SK-N-SH (cell line): ENCODE measurements around the gene PIEZO2. TPM values are rescaled to one million over a fixed set of nuclear protein-coding genes. Genes with fewer than 3 reads are reported as not detected.

ENCODE experiments used
- CTCF ChIA-PET: fragments of 300-600, 350-600 bp; formaldehyde crosslinking; extraction: SDS; loops from one replicate; lab custom pipeline; 2021; lab: Yijun Ruan, JAX
- POLR2A ChIA-PET: fragments of 350-600 bp; sonication (Branson Sonifier 250); formaldehyde crosslinking; extraction: SDS; loops from one replicate; lab custom pipeline; 2020; ENCODE audit warnings: antibody characterized with exemption, inconsistent platforms; lab: Yijun Ruan, JAX
- DNase-seq: peaks from one replicate; pipeline ENCODE4 v3.0.0; 2012
- H2AFZ ChIP-seq: fragments of 200-600 bp; sonication (generic); 2 replicates; pipeline ENCODE4 v1.8.1; 2016; ENCODE audit warnings: antibody characterized with exemption, mild to moderate bottlenecking, low read depth
- H3F3A ChIP-seq: fragments of 200-600 bp; sonication (generic); replicated peaks from 2 replicates; pipeline ENCODE3; 2016; ENCODE audit warnings: antibody characterized with exemption, mild to moderate bottlenecking; ENCODE audit not compliant: insufficient read depth
- H3K27ac ChIP-seq, 2 experiments: fragments of 200-500 bp in 1 of 2; fragments of 200-600 bp in 1 of 2; sonication (Bioruptor generic) in 1 of 2; sonication (generic), shearing (Covaris generic) in 1 of 2; 2 replicates each; pipeline versions ENCODE4 v1.5.1 to v1.6.1; 2014 to 2016; ENCODE audit warnings: low read depth in 2 of 2, inconsistent platforms in 1 of 2, low read length in 1 of 2, mild to moderate bottlenecking in 1 of 2, mixed read lengths in 1 of 2
- H3K27me3 ChIP-seq: fragments of 200-600 bp; sonication (generic), shearing (Covaris generic); 2 replicates; pipeline ENCODE4 v1.6.1; 2016; ENCODE audit warnings: mixed run types; ENCODE audit not compliant: insufficient read depth
- H3K36me3 ChIP-seq, 2 experiments: fragments of 200-500 bp in 1 of 2; fragments of 200-600 bp in 1 of 2; sonication (Bioruptor generic) in 1 of 2; sonication (generic) in 1 of 2; replicated peaks in 1 of 2; 2 replicates each; pipeline versions ENCODE3 to v1.5.1; 2014 to 2016; ENCODE audit warnings: low read length in 1 of 2, mild to moderate bottlenecking in 1 of 2; ENCODE audit not compliant: insufficient read depth in 2 of 2, control insufficient read depth in 1 of 2
- H3K4me1 ChIP-seq, 2 experiments: fragments of 200-500 bp in 1 of 2; fragments of 200-600 bp in 1 of 2; sonication (Bioruptor generic) in 1 of 2; sonication (generic), shearing (Covaris generic) in 1 of 2; 2 replicates each; pipeline versions ENCODE4 v1.5.1 to v1.6.1; 2014 to 2016; ENCODE audit warnings: low read depth in 1 of 2, low read length in 1 of 2, mixed run types in 1 of 2; ENCODE audit not compliant: insufficient read depth in 2 of 2, control insufficient read depth in 1 of 2
- H3K4me2 ChIP-seq: fragments of 200-600 bp; sonication (generic), shearing (Covaris generic); 2 replicates; pipeline ENCODE4 v1.6.1; 2017; ENCODE audit warnings: mixed run types
- H3K4me3 ChIP-seq, 2 experiments: fragments of 200-500 bp in 1 of 2; fragments of 200-600 bp in 1 of 2; sonication (Bioruptor generic) in 1 of 2; sonication (generic), shearing (Covaris generic) in 1 of 2; 2 replicates each; pipeline versions ENCODE4 v1.5.1 to v1.8.1; 2014 to 2016; ENCODE audit warnings: low read depth in 2 of 2, inconsistent platforms in 1 of 2, low read length in 1 of 2, mild to moderate bottlenecking in 1 of 2, mixed read lengths in 1 of 2, moderate library complexity in 1 of 2
- H3K79me2 ChIP-seq: fragments of 200-600 bp; sonication (generic); 2 replicates; pipeline ENCODE4 v1.8.1; 2017; ENCODE audit warnings: mild to moderate bottlenecking; ENCODE audit not compliant: insufficient read depth
- H3K9ac ChIP-seq: fragments of 200-600 bp; sonication (generic); 2 replicates; pipeline ENCODE4 v1.6.1; 2017; ENCODE audit warnings: mixed run types
- H3K9me2 ChIP-seq: fragments of 200-600 bp; sonication (generic); 2 replicates; pipeline ENCODE4 v1.6.1; 2017; ENCODE audit warnings: mixed run types
- H3K9me3 ChIP-seq: fragments of 200-600 bp; sonication (generic); 2 replicates; pipeline ENCODE4 v1.6.1; 2017; ENCODE audit warnings: mixed run types, mild to moderate bottlenecking, moderate library complexity
- H4K20me1 ChIP-seq: fragments of 200-600 bp; sonication (generic); 2 replicates; pipeline ENCODE4 v1.6.1; 2017; ENCODE audit warnings: mild to moderate bottlenecking, mixed run types; ENCODE audit not compliant: insufficient read depth
- ELF1 ChIP-seq: IDR thresholded peaks from 2 replicates; pipeline ENCODE4 v1.4.0; 2012
- EP300 ChIP-seq, 2 experiments: IDR thresholded peaks; 2 replicates each; pipeline versions ENCODE4 v1.4.0 to v1.6.1; 2012; ENCODE audit warnings: borderline replicate concordance in 1 of 2, low read depth in 1 of 2, low read length in 1 of 2
- EZH2phosphoT487 ChIP-seq: fragments of 200-600 bp; sonication (generic); IDR thresholded peaks from 2 replicates; pipeline ENCODE4 v1.6.1; 2017; ENCODE audit warnings: low read depth, mixed run types, mild to moderate bottlenecking, antibody characterized with exemption, moderate library complexity, borderline replicate concordance
- FOSL2 ChIP-seq: IDR thresholded peaks from 2 replicates; pipeline ENCODE4 v1.4.0; 2012; ENCODE audit warnings: low read depth, mild to moderate bottlenecking, moderate library complexity, borderline replicate concordance
- JUND ChIP-seq: IDR thresholded peaks from 2 replicates; pipeline ENCODE4 v1.4.0; 2012
- MXI1 ChIP-seq: IDR thresholded peaks from 2 replicates; pipeline ENCODE4 v1.6.1; 2012; ENCODE audit warnings: mild to moderate bottlenecking, low read depth, low read length, improper control_type of control experiment
- NFIC ChIP-seq: IDR thresholded peaks from 2 replicates; pipeline ENCODE4 v1.4.0; 2012; ENCODE audit warnings: borderline replicate concordance
- RAD21 ChIP-seq: IDR thresholded peaks from 2 replicates; pipeline ENCODE4 v1.6.1; 2012; ENCODE audit warnings: mild to moderate bottlenecking, low read length
- RCOR1 ChIP-seq: fragments of 150-350 bp; IDR thresholded peaks from 2 replicates; pipeline ENCODE4 v1.6.1; 2017; ENCODE audit warnings: antibody characterized with exemption, low read length
- TAF1 ChIP-seq: IDR thresholded peaks from 2 replicates; pipeline ENCODE4 v1.6.1; 2012; ENCODE audit warnings: low read depth, mild to moderate bottlenecking, low read length, moderate library complexity, borderline replicate concordance
- WGBS: methylation state at CpG from one replicate; pipeline ENCODE4 v1.1.6; 2017; ENCODE audit warnings: low lambda C conversion rate; 5-methylcytosine and 5-hydroxymethylcytosine counted together
- polyA plus RNA-seq, 3 experiments: library from polyadenylated mRNA; depleted of rRNA; stranded (reverse); fragments of >200 nt; gene quantifications; 2 replicates each; pipeline ENCODE4 v1.2.3, GENCODE V29; 2012
- TF ChIP-seq, protein P1 (sequence below): IDR thresholded peaks from 2 replicates; pipeline ENCODE4 v1.6.1; 2012; ENCODE audit warnings: mild to moderate bottlenecking, low read depth, low read length, moderate library complexity
- TF ChIP-seq, protein P2 (sequence below): IDR thresholded peaks from 2 replicates; pipeline ENCODE4 v1.4.0; 2012; ENCODE audit warnings: low read depth

The PIEZO2 gene
- polyA plus RNA-seq, 1 of the 3 experiments (the other 2 are of a cell fraction), result not detected

DNA sequence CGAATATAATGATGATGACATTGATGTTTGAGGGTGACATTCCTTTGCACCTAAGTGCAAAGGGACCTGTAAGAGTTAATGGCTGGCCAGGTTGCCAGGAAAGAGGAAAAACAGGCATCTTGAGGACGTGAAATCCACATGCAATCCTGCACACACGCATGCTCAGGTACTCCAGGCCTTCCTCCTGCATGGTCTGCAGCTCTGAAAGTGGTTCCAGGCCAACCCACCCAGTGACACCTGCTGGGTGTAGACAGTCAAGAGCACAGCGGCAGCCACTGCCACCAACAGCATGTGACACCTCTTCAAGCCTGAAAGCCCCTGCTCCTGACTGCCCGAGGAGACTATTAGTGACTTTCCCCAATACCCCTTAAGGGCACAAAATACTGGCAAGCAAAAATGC is 101.6 kb downstream of the PIEZO2 start:
- ChIA-PET POLR2A (no interaction called here), CTCF (no interaction called here)

DNA sequence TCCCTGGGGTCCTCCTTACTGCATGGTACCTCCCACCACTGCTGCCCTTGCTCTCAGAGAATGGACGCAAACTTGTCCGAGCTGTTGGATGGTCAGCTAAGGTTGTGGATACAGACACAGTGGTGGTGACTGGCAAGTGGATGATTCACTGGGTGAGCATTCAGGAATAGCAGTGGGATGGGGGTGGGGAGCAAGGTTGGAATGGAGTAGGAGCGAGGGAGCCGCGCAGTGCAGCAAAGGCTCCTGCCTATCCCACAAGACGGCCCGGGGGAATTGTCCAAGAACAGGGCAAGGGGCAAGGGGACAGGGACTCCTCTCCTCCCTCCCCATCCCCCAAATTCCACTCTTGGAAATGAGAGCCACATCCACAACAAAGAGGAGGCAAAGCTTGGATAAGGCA is 102.2 kb downstream of the PIEZO2 start:
- Histone ChIP-seq H3K9ac (no peak overlapping the region), H3K4me3 (no peak overlapping the region), H3K9me2 (no peaks in the 10 kb centered on the region), H4K20me1 (no peaks in the 10 kb centered on the region), H3K4me2 (no peak overlapping the region), H3K27ac (no peak overlapping the region), H3K9me3 (no peaks in the 10 kb centered on the region), H3F3A (no peaks in the 10 kb centered on the region), H3K27me3 (peaks cover 4% of the 10 kb centered on the region), H3K79me2 (no peaks in the 10 kb centered on the region), H2AFZ (no peak overlapping the region), H3K36me3 (no peaks in the 10 kb centered on the region), H3K4me1 (no peaks in the 10 kb centered on the region)
- no peak for DNase-seq
- ChIA-PET CTCF (no interaction called here), POLR2A (no interaction called here)
- TF ChIP-seq TAF1 (no peak), RCOR1 (no peak), JUND (no peak), EZH2phosphoT487 (no peak), RAD21 (no peak)
- TF ChIP-seq, protein P1, sequence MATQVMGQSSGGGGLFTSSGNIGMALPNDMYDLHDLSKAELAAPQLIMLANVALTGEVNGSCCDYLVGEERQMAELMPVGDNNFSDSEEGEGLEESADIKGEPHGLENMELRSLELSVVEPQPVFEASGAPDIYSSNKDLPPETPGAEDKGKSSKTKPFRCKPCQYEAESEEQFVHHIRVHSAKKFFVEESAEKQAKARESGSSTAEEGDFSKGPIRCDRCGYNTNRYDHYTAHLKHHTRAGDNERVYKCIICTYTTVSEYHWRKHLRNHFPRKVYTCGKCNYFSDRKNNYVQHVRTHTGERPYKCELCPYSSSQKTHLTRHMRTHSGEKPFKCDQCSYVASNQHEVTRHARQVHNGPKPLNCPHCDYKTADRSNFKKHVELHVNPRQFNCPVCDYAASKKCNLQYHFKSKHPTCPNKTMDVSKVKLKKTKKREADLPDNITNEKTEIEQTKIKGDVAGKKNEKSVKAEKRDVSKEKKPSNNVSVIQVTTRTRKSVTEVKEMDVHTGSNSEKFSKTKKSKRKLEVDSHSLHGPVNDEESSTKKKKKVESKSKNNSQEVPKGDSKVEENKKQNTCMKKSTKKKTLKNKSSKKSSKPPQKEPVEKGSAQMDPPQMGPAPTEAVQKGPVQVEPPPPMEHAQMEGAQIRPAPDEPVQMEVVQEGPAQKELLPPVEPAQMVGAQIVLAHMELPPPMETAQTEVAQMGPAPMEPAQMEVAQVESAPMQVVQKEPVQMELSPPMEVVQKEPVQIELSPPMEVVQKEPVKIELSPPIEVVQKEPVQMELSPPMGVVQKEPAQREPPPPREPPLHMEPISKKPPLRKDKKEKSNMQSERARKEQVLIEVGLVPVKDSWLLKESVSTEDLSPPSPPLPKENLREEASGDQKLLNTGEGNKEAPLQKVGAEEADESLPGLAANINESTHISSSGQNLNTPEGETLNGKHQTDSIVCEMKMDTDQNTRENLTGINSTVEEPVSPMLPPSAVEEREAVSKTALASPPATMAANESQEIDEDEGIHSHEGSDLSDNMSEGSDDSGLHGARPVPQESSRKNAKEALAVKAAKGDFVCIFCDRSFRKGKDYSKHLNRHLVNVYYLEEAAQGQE, result no peak
- TF ChIP-seq, protein P2, sequence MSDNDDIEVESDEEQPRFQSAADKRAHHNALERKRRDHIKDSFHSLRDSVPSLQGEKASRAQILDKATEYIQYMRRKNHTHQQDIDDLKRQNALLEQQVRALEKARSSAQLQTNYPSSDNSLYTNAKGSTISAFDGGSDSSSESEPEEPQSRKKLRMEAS, result no peak
- WGBS, result 23% methylated on average over 7 of the region's 7 CpGs

More for the DNA sequence above, 101.6 kb downstream of the PIEZO2 start:
- 8% methylated on average over 5 of the region's 5 CpGs for WGBS
- Histone ChIP-seq H4K20me1 (no peaks in the 10 kb centered on the region), H3K4me1 (no peaks in the 10 kb centered on the region), H3K4me3 (no peak overlapping the region), H3K36me3 (no peaks in the 10 kb centered on the region), H3K79me2 (no peaks in the 10 kb centered on the region), H3K9me2 (no peaks in the 10 kb centered on the region), H3K27me3 (peaks cover 4% of the 10 kb centered on the region), H3K9me3 (no peaks in the 10 kb centered on the region), H3K9ac (no peak overlapping the region), H3K27ac (no peak overlapping the region), H2AFZ (no peak overlapping the region), H3F3A (no peaks in the 10 kb centered on the region), H3K4me2 (no peak overlapping the region)
- no peak for DNase-seq
- TF ChIP-seq FOSL2 (no peak), NFIC (no peak), ELF1 (no peak), EP300 (IDR thresholded peaks at IDR 0.05; ENCODE audit: borderline replicate concordance in 1 of 2, low read depth in 1 of 2, low read length in 1 of 2) (no peak), MXI1 (no peak)
